HG02798 (cell line): ENCODE data around the gene BCL2L11.

Source experiments
- ATAC-seq: cut with Tn5 transposase; IDR thresholded peaks from one replicate; pipeline ENCODE4 v1.9.1; 2021; ENCODE audit warnings: mild to moderate bottlenecking; ENCODE audit not compliant: unreplicated experiment, poor library complexity

The BCL2L11 gene

GRCh38 chr2:111142101-111142500 is 21.4 kb downstream of the BCL2L11 start:
- ATAC-seq = no peak

GRCh38 chr2:111143107-111143842 is 22.6 kb downstream of the BCL2L11 start:
- ATAC-seq = no peak

- ATAC-seq = no peak
Measured at GRCh38 chr2:111143843-111144198, 23.1 kb downstream of the BCL2L11 start.

- peak; percentile 74 for ATAC-seq
Measured at GRCh38 chr2:111145103-111145760, 24.5 kb downstream of the BCL2L11 start.

GRCh38 chr2:111145951-111146350 is 25.2 kb downstream of the BCL2L11 start:
- ATAC-seq = no peak

- no peak for ATAC-seq
Measured at GRCh38 chr2:111148225-111148873, 27.6 kb downstream of the BCL2L11 start.

- no peak for ATAC-seq
Measured at GRCh38 chr2:111148925-111149324, 28.2 kb downstream of the BCL2L11 start.

GRCh38 chr2:111149882-111150455 is 29.3 kb downstream of the BCL2L11 start:
- no peak for ATAC-seq

GRCh38 chr2:111154758-111155157 is 34.0 kb downstream of the BCL2L11 start:
- ATAC-seq = no peak

GRCh38 chr2:111155610-111156009 is 34.9 kb downstream of the BCL2L11 start:
- no peak for ATAC-seq

GRCh38 chr2:111156529-111156928 is 35.8 kb downstream of the BCL2L11 start:
- ATAC-seq = no peak

- peak; percentile 75 for ATAC-seq
Measured at GRCh38 chr2:111157071-111157661, 36.5 kb downstream of the BCL2L11 start.

- peak; percentile 65 for ATAC-seq
Measured at GRCh38 chr2:111157798-111158197, 37.1 kb downstream of the BCL2L11 start.

GRCh38 chr2:111159641-111160040 is 38.9 kb downstream of the BCL2L11 start:
- ATAC-seq = no peak

GRCh38 chr2:111160758-111161157 is 40.0 kb downstream of the BCL2L11 start:
- ATAC-seq = no peak

- no peak for ATAC-seq
Measured at GRCh38 chr2:111161971-111162370, 41.3 kb downstream of the BCL2L11 start.

GRCh38 chr2:111162718-111163331 is 42.1 kb downstream of the BCL2L11 start:
- ATAC-seq = no peak

GRCh38 chr2:111164078-111164477 is 43.4 kb downstream of the BCL2L11 start:
- no peak for ATAC-seq

GRCh38 chr2:111165084-111165483 is 44.4 kb downstream of the BCL2L11 start:
- ATAC-seq = no peak

- no peak for ATAC-seq
Measured at GRCh38 chr2:111166115-111166514, 45.4 kb downstream of the BCL2L11 start.
